Left hindlimb (tissue), 1 donor: ENCODE results near the gene BLTP2.

ENCODE experiments used
- DNase-seq: peaks from one replicate; pipeline ENCODE4 v3.0.0-alpha.2; 2018

BLTP2 gene

GRCh38 chr17:28597606-28598383, 47.2 kb downstream of the BLTP2 start:
- no peak for DNase-seq
